NB4 (cell line): Measurements from ENCODE around the gene TNK2.

Experiments used
- DNase-seq: peaks from one replicate; pipeline ENCODE4 v3.0.0; 2010; ENCODE audit warnings: low read depth
- H3K4me3 ChIP-seq: one replicate; pipeline ENCODE4 v1.5.1; 2011; ENCODE audit warnings: mild to moderate bottlenecking, low read depth, low read length, moderate library complexity
- MYC ChIP-seq: IDR thresholded peaks from 2 replicates; pipeline ENCODE4 v1.6.1; 2011; ENCODE audit warnings: low read depth, low read length
- POLR2A ChIP-seq: IDR thresholded peaks from 2 replicates; pipeline ENCODE4 v1.6.1; 2011; ENCODE audit warnings: mild to moderate bottlenecking; ENCODE audit not compliant: insufficient read length; ENCODE audit errors: extremely low read depth
- TF ChIP-seq, protein P1 (sequence below): IDR thresholded peaks from one replicate; pipeline ENCODE4 v1.5.1; 2012; ENCODE audit warnings: low read depth, low read length
- TF ChIP-seq, protein P2 (sequence below): IDR thresholded peaks from 2 replicates; pipeline ENCODE4 v1.6.1; 2011; ENCODE audit warnings: low read depth, low read length

The TNK2 gene

DNA sequence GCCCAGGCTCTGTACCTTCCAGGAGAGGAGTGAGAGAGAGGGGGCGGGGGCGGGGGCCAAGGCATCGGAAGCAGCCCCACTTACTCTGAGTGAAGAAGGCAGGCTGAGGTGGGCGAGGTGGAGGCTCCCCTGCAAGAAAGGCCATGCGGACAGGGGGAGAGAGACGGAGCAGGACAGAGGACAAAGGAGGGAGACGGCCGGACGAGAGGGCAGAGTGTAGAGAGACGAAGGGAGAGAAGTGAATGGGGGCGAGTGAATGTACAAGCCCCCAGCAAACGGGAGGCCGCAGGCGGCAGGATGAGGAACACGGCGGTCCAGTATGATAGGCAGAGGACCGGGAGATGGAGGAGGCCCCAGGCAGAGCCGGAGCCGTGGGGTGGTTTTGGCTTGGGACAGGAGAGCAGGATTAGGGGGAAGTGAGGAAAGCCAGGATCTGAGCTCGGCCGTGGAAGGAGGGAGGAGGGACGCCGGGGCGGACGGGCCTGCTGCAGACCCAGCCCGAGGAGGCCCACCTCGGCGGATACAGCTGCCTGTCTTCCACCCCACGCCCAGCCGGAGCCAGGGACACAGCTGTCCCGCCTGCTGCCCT, 38.8 kb downstream of the TNK2 start:
- TF ChIP-seq MYC, result no peak
- TF ChIP-seq, protein P1, sequence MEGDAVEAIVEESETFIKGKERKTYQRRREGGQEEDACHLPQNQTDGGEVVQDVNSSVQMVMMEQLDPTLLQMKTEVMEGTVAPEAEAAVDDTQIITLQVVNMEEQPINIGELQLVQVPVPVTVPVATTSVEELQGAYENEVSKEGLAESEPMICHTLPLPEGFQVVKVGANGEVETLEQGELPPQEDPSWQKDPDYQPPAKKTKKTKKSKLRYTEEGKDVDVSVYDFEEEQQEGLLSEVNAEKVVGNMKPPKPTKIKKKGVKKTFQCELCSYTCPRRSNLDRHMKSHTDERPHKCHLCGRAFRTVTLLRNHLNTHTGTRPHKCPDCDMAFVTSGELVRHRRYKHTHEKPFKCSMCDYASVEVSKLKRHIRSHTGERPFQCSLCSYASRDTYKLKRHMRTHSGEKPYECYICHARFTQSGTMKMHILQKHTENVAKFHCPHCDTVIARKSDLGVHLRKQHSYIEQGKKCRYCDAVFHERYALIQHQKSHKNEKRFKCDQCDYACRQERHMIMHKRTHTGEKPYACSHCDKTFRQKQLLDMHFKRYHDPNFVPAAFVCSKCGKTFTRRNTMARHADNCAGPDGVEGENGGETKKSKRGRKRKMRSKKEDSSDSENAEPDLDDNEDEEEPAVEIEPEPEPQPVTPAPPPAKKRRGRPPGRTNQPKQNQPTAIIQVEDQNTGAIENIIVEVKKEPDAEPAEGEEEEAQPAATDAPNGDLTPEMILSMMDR, result no peak
- no peak for TF ChIP-seq POLR2A
- TF ChIP-seq, protein P2, sequence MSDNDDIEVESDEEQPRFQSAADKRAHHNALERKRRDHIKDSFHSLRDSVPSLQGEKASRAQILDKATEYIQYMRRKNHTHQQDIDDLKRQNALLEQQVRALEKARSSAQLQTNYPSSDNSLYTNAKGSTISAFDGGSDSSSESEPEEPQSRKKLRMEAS, result no peak
- H3K4me3 ChIP-seq, result no peak overlapping the region

DNA sequence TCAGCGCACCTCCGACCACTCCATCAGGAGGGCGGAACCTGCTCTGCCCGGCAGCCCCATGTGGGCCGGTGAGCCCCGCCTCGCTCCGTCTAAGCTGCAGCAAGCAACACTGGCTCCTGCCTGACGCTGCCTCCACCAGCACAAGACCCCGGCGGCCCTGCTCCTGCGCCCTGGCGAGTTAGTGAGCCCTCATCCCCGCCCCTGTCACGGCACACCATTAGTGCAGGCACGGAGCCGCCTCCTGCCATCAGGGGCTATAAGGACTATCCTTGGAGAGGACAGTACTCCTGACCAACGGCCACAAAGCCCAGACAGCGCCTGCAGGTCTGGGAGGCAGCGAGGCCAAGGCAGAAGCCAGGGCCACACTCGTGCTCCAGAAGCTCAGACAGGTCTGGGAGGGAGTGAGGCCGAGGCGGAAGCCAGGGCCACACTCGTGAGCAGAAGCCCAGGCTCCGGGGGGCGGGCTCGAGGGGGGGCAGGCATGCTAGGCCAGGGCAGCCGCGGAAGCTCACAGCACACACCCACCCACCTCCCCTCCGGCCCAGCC, 39.4 kb downstream of the TNK2 start:
- DNase-seq, result no peak
- H3K4me3 ChIP-seq, result no peak overlapping the region
- TF ChIP-seq MYC (no peak), POLR2A (no peak)
- TF ChIP-seq, protein P1, result no peak
- TF ChIP-seq, protein P2, result no peak

More for the DNA sequence above, 38.8 kb downstream of the TNK2 start:
- DNase-seq, result no peak

DNA sequence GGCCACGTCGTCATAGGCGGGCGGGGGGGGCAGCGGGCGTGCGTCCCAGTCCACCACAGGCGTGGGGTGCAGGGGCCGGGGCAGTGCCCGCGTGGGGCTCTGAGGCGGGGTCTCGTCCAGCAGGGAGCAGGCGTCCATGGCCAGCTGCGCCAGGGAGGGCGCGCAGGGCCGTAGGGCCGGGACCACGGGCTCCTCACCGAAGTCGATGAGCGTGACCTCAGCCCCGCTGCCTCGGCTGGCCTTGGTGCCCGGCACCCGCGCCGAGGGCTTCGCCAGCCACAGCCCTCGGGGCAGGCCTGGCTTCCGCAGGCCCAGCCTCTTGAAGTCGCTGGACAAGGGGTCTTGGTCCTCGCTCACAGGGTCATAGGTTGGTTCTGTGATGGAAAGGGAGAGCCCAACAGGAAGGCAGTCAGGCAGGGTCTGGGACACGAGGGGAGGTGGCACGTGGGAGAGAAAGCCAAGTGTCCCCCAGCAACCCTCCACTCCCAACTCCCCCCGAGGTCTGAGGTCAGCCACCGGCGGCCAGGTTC, 40.0 kb downstream of the TNK2 start:
- TF ChIP-seq, protein P1, result no peak
- TF ChIP-seq POLR2A (no peak), MYC (no peak)
- TF ChIP-seq, protein P2, result no peak
- no peak overlapping the region for H3K4me3 ChIP-seq
- no peak for DNase-seq

- DNase-seq, result no peak
- TF ChIP-seq MYC, result no peak
- TF ChIP-seq, protein P2, result no peak
- TF ChIP-seq, protein P1, result no peak
- TF ChIP-seq POLR2A, result no peak
- no peak overlapping the region for H3K4me3 ChIP-seq
Measured at GRCh38 chr3:195867631-195868335, 40.6 kb downstream of the TNK2 start.

DNA sequence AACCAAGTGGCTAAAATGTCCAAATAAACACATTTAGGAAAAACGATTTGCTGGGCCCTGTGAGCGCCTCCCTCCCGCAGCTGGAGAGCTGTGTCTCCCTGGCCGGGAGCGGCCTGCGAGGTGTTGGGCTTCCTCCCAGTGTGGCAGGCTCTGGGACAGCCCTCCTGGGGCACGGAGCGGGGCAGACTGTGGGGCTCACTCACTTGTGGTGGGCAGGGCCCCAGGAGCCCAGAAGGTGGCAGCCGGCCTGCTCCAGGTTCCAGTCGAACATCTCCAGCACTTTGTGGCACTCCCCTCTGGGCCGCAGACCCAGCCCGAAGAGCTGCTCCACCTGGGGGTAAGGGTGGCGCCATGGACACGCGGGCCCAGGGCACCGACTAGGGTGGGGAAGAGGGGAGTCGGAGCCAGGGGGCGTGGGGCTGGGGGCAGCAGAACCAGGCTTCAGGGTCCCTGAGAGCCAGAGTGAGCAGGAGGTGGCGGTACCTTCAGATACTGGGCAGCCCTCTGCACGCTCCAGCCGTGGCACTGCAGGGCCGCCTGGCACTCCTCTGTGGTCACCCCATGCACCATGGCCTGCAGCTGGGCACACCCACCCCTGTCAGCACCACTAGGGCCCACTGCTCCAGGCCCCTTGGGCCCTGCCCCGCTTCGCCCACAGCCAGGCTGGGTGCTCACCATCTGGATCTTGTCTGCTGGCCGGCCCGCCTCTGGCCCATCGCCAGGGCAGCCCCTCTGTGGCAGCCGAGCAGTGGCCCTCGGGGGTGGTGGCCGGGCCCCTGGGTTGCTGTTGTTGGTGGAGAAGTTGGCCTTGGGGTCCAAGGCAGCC, 41.5 kb downstream of the TNK2 start:
- H3K4me3 ChIP-seq, result no peak overlapping the region
- TF ChIP-seq MYC (no peak), POLR2A (no peak)
- TF ChIP-seq, protein P2, result no peak
- TF ChIP-seq, protein P1, result no peak
- DNase-seq, result no peak
